HG03521 (cell line): ENCODE data around the gene PPM1L.

Source experiments
- ATAC-seq: cut with Tn5 transposase; IDR thresholded peaks from one replicate; pipeline ENCODE4 v1.9.1; 2021; ENCODE audit warnings: mild to moderate bottlenecking, moderate library complexity; ENCODE audit not compliant: unreplicated experiment

The PPM1L gene

GRCh38 chr3:161072211-161072621, 316.2 kb downstream of the PPM1L start:
- ATAC-seq: no peak

- ATAC-seq: no peak
These were observed 316.7 kb downstream of the PPM1L start for GRCh38 chr3:161072751-161073150.

GRCh38 chr3:161073181-161073580, 317.1 kb downstream of the PPM1L start:
- ATAC-seq: no peak

GRCh38 chr3:161081633-161082032, 325.6 kb downstream of the PPM1L start:
- ATAC-seq: peak; percentile 50

- ATAC-seq: no peak
These were observed 326.0 kb downstream of the PPM1L start for GRCh38 chr3:161082063-161082462.

GRCh38 chr3:161083131-161083530, 327.1 kb downstream of the PPM1L start:
- no peak for ATAC-seq

GRCh38 chr3:161084277-161084676, 328.2 kb downstream of the PPM1L start:
- no peak for ATAC-seq

- no peak for ATAC-seq
These were observed 337.9 kb downstream of the PPM1L start for GRCh38 chr3:161093895-161094294.

- ATAC-seq: no peak
These were observed 340.8 kb downstream of the PPM1L start for GRCh38 chr3:161096771-161097367.

- no peak for ATAC-seq
These were observed 345.0 kb downstream of the PPM1L start for GRCh38 chr3:161100994-161101393.

- ATAC-seq: no peak
These were observed 345.6 kb downstream of the PPM1L start for GRCh38 chr3:161101609-161102008.

GRCh38 chr3:161103776-161104385, 347.9 kb downstream of the PPM1L start:
- ATAC-seq: no peak

- peak; percentile 66 for ATAC-seq
These were observed 348.8 kb downstream of the PPM1L start, which contains the start of gene B3GALNT1 for GRCh38 chr3:161104561-161105551. Gene B3GALNT1, minus strand, starts transcription at chr3:161105349. Its CDS starts 18,595 bp downstream, at chr3:161086754.

- no peak for ATAC-seq
These were observed 351.3 kb downstream of the PPM1L start for GRCh38 chr3:161107311-161107710.

- no peak for ATAC-seq
These were observed 352.8 kb downstream of the PPM1L start for GRCh38 chr3:161108840-161109239.

GRCh38 chr3:161117646-161118045, 361.6 kb downstream of the PPM1L start:
- no peak for ATAC-seq

- ATAC-seq: no peak
These were observed 370.5 kb downstream of the PPM1L start for GRCh38 chr3:161126495-161126894.
